ENCODE measurements around the gene CHRNB1.
A peak's percentile ranks its signal among the peaks of the same experiment; 100 is the strongest.

CHRNB1 gene

GRCh38 chr17:7444682-7445618 is at the start of gene CHRNB1:
Gene CHRNB1 (plus strand): TSS chr17:7445061. CDS start chr17:7445128, 67 bp downstream.
- DNase-seq (ENCODE audit: low read depth, low spot score): peak; percentile 48

GRCh38 chr17:7396147-7396546 is 48.7 kb upstream of the CHRNB1 start:
- DNase-seq (ENCODE audit: low read depth, low spot score): no peak

GRCh38 chr17:7398612-7399011 is 46.2 kb upstream of the CHRNB1 start:
- no peak for DNase-seq (ENCODE audit: low read depth, low spot score)

GRCh38 chr17:7403043-7403726 is 41.7 kb upstream of the CHRNB1 start:
- DNase-seq (ENCODE audit: low read depth, low spot score): no peak

DNA sequence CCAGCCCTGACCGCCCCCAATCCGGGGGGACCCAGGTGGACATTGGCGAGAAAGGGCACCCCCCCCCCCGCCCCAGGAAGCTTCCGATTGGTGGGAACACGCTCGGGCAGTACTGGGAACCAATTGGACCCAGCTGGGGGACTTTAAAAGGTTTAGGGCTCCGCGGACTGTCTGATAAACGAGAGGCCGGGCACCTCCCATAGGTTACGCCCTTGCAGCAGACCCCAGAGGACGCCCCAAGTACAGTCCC is 41.2 kb upstream of the CHRNB1 start:
- DNase-seq (ENCODE audit: low read depth, low spot score): no peak

DNA sequence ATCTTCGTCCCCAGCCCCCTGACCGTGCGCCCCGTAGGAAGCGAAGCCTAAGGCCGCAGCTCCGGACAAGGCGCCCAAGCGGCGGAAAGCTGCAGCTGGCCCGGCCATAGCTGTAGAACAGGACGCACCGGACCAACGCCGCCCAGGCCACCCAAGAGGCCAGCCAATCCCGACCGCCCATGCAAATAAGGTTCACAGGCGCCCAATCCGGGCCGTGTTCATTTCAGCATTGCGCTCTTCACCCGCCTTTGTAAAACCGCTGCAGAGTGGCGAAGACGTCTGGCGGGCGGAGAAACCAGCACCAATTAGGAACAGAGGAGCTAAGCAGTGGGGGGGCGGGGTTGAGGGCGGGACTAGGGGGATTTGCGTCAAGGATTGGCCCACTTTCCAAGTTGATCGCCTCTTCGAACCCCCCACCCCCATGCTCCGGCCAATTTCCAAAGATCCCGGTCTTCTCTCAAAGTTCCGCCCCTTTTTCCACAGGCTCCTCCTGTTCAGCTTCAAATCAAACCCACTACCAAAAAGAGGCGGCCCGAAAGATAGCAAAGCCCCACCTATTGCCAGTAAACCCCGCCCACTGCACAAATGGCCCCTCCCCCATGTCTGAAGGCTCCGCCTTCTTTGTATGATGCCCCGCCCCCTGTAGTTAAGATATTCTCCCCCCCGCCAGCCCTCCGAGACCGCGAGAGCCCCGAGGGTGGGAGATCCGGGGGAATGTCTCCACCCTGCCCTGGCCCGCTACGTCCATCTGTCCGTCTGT is 40.7 kb upstream of the CHRNB1 start, which contains the start of gene TMEM256:
TSS of gene TMEM256 (minus strand) at position 121 of the 760 bp plus-strand sequence. CDS start at position 108, 13 bp downstream.
- DNase-seq (ENCODE audit: low read depth, low spot score): peak; percentile 100

- DNase-seq (ENCODE audit: low read depth, low spot score): no peak
Measured at GRCh38 chr17:7404737-7405349, 40.0 kb upstream of the CHRNB1 start.

GRCh38 chr17:7405350-7406234 is 39.3 kb upstream of the CHRNB1 start:
- peak; percentile 42 for DNase-seq (ENCODE audit: low read depth, low spot score)

DNA sequence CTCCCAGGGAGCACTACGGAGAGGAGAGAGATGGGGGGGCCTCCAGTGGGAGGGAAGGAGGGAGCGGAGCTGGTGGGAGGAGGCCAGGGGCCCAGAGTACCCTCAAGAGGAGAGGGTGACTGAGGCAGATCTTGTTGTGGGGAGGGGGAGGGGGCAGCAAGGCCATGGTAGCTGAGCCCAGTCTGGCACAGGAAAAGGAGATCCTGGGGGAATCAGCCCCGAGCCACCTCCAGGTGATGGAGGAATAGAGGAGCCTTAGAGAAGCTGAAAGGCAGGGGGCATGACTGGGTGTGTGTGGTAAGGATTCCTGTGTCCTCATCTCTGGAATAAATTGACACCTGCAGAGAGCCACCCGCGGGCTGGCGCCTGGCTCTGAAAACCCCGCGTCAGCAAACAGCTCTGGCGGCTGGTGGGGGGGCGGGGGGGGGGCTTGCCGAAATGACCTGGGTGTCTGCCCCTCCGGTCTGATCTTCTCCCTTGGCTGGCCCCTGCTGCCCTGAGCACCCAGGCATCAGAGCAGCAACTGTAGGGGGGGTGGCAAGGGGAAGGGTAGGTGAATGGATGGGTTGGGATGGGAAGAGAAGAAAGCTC is 38.5 kb upstream of the CHRNB1 start:
- DNase-seq (ENCODE audit: low read depth, low spot score): peak; percentile 27

DNA sequence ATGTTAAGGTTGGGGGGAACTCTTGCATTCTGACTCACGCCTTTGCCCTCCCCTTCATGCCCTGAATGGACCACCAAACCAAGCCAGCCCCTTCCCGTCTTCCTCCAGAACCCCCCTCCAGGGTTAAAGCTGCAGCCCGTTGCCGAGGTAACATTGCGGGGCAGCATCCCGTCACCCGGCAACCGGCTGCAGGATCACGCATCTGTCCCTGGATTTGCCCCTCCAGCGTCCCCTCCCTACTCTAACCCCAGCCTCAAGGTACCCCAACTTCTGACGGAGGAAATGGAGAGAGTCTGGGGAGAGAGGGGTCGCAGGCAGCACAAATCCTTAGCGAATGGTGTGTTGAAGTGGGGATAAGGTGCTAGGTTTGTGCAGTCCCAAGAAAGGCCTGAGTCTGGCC is 37.8 kb upstream of the CHRNB1 start:
- DNase-seq (ENCODE audit: low read depth, low spot score): no peak

DNA sequence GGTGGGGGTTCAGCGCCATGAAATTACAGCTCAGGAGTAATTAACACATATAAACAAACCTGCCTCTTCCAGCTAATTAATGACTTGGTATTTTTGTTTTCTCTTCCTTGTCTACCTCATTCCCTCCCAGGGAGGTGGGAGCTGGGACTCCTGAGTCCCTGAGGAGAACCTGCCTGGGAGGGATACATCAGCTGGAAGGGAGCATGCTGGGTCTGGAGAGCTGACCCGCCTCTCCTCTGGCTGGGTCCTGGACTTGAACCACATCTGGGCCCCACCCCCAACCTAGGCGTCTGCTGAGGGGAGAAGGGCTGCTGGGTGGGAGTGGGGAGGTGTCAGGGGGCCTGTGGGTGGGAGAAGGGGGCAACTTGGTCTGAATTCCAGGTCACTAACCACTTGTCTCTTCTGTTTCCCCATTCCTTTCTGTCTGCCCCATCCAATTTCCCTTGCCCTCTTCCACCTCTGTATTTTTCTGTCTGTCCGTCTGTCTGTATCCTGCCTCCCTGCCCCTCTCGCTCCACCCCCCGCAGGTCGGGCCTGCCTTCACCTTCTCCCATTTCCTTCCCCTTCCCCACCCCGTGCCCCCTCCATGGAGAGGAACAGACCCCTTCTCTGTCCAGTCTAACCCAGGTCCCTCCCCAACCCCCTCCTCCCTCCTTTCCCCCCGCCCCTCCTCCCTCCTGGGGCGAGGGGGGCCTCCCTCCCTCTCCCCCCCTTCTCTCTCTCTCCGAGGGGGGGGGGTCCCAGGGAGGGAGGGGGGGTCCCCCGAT is 37.2 kb upstream of the CHRNB1 start, which contains the start of gene NLGN2:
TSS of gene NLGN2 (plus strand) at position 361 of the 767 bp plus-strand sequence. CDS start 411 bp downstream, outside the sequence.
- no peak for DNase-seq (ENCODE audit: low read depth, low spot score)

DNA sequence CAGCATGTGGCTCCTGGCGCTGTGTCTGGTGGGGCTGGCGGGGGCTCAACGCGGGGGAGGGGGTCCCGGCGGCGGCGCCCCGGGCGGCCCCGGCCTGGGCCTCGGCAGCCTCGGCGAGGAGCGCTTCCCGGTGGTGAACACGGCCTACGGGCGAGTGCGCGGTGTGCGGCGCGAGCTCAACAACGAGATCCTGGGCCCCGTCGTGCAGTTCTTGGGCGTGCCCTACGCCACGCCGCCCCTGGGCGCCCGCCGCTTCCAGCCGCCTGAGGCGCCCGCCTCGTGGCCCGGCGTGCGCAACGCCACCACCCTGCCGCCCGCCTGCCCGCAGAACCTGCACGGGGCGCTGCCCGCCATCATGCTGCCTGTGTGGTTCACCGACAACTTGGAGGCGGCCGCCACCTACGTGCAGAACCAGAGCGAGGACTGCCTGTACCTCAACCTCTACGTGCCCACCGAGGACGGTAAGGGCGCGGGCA is 36.6 kb upstream of the CHRNB1 start:
- DNase-seq (ENCODE audit: low read depth, low spot score): no peak

DNA sequence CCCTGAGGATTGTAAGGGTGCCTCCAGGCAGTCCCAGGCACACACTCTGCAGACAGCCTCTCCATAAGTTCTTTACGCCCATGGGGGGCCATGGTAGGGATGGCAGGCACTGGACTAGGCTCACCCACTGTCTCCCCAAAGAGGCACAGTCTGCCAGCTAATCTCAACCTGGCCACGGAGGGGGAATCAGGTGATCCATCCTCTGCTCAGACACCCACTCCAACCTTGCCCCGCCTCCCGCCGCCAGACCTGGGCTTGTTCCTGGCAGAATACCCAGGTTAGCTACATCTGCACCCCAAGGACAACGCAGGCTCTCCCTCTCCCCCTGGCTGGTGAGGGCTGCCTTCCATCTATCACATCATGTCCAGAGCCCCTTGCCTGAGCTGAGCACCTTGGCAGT is 36.0 kb upstream of the CHRNB1 start:
- no peak for DNase-seq (ENCODE audit: low read depth, low spot score)

- DNase-seq (ENCODE audit: low read depth, low spot score): no peak
Measured at GRCh38 chr17:7409716-7410115, 35.1 kb upstream of the CHRNB1 start.

- DNase-seq (ENCODE audit: low read depth, low spot score): no peak
Measured at GRCh38 chr17:7410634-7411426, 34.0 kb upstream of the CHRNB1 start.

GRCh38 chr17:7411427-7411750 is 33.5 kb upstream of the CHRNB1 start:
- DNase-seq (ENCODE audit: low read depth, low spot score): no peak

GRCh38 chr17:7413346-7413985 is 31.4 kb upstream of the CHRNB1 start:
- DNase-seq (ENCODE audit: low read depth, low spot score): no peak

DNA sequence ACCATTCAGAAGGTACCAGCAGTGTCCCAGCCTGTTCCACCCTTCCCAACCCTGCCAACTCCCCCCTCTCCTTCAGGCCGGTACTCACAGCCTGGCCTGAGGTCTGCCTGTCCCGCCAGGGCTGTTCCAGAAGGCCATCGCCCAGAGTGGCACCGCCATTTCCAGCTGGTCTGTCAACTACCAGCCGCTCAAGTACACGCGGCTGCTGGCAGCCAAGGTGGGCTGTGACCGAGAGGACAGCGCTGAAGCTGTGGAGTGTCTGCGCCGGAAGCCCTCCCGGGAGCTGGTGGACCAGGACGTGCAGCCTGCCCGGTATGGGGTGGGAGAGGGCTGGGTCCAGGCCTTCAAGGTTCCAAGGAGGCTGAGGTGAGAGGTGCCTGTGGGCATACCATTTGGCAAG is 30.0 kb upstream of the CHRNB1 start:
- no peak for DNase-seq (ENCODE audit: low read depth, low spot score)

Data from astrocyte of the hippocampus (primary cell).